ENCODE data around the gene KIF26A. TPM values are rescaled to one million over a fixed set of nuclear protein-coding genes. Genes with fewer than 3 reads are reported as not detected.

KIF26A gene
- total and polyA plus RNA-seq, 8 donors = 0.65 to 21.7 (median 1.5) TPM

GRCh38 chr14:104150136-104151025 is 12.0 kb downstream of the KIF26A start:
- WGBS, 5 donors = 54 to 78% (median 59%) methylated on average over 11 to 19 of the region's 19 CpGs

GRCh38 chr14:104151026-104151381 is 12.6 kb downstream of the KIF26A start:
- intact Hi-C loops (cut with DNase I; ENCODE audit: low total_unique reads) = no loop called here
- no peak for DNase-seq
- Histone ChIP-seq H3K9me3 (no peaks in the 10 kb centered on the region), H3K4me1 (peaks cover 0 to 10% (median 4%) of the 10 kb centered on the region in 4 donors), H3K36me3 (no peaks in the 10 kb centered on the region), H3K27ac (no peak overlapping the region), H3K4me3 (no peak overlapping the region), H3K27me3 (peaks cover 0 to 14% (median 0%) of the 10 kb centered on the region in 3 donors)
- no peak for TF ChIP-seq POLR2A (IDR thresholded peaks at IDR 0.05)
- TF ChIP-seq EP300 (IDR thresholded peaks at IDR 0.05) = no peak
- no peak for TF ChIP-seq CTCF (IDR thresholded peaks at IDR 0.05)
- no peak for TF ChIP-seq POLR2AphosphoS5 (IDR thresholded peaks at IDR 0.05)
- WGBS, 5 donors = 83 to 93% (median 88%) methylated on average over 5 of the region's 5 CpGs

More at GRCh38 chr14:104150136-104151025, 12.0 kb downstream of the KIF26A start:
- no peaks in the 10 kb centered on the region for H3K9me3 ChIP-seq
- no peaks in the 10 kb centered on the region for H3K36me3 ChIP-seq
- intact Hi-C loops (cut with DNase I; ENCODE audit: low total_unique reads) = no loop called here
- H3K27me3 ChIP-seq = peaks cover 0 to 14% (median 0%) of the 10 kb centered on the region in 3 donors
- TF ChIP-seq POLR2AphosphoS5 (IDR thresholded peaks at IDR 0.05) (no peak), EP300 (IDR thresholded peaks at IDR 0.05) (no peak), CTCF (IDR thresholded peaks at IDR 0.05) (no peak), POLR2A (IDR thresholded peaks at IDR 0.05) (no peak)
- peaks cover 0 to 10% (median 4%) of the 10 kb centered on the region in 4 donors for H3K4me1 ChIP-seq
- DNase-seq = peak in 1 of 2 donors; percentile 91
- peak overlapping the region in 1 of 5 donors; percentile 7 for H3K27ac ChIP-seq
- H3K4me3 ChIP-seq = no peak overlapping the region

- Histone ChIP-seq H3K27ac (no peak overlapping the region), H3K36me3 (no peaks in the 10 kb centered on the region), H3K4me1 (peaks cover 0 to 10% (median 4%) of the 10 kb centered on the region in 4 donors), H3K4me3 (no peak overlapping the region), H3K9me3 (no peaks in the 10 kb centered on the region), H3K27me3 (peaks cover 0 to 14% (median 0%) of the 10 kb centered on the region in 3 donors)
- intact Hi-C loops (cut with DNase I; ENCODE audit: low total_unique reads) = no loop called here
- TF ChIP-seq POLR2AphosphoS5 (IDR thresholded peaks at IDR 0.05) (no peak), CTCF (IDR thresholded peaks at IDR 0.05) (no peak), EP300 (IDR thresholded peaks at IDR 0.05) (no peak), POLR2A (IDR thresholded peaks at IDR 0.05) (no peak)
- DNase-seq = no peak
- WGBS, 5 donors = 90 to 93% (median 92%) methylated on average over 30 to 34 of the region's 34 CpGs
Observed at GRCh38 chr14:104151566-104152245, 13.3 kb downstream of the KIF26A start.

- peaks cover 0 to 10% (median 4%) of the 10 kb centered on the region in 4 donors for H3K4me1 ChIP-seq
- 40 to 94% (median 91%) methylated on average over 1 to 14 of the region's 14 CpGs; no CpG with 5 or more reads in 1 of the 5 donors for WGBS, 5 donors
- H3K36me3 ChIP-seq = no peaks in the 10 kb centered on the region
- H3K27me3 ChIP-seq = peaks cover 0 to 14% (median 0%) of the 10 kb centered on the region in 3 donors
- no peak overlapping the region for H3K27ac ChIP-seq
- no peaks in the 10 kb centered on the region for H3K9me3 ChIP-seq
- TF ChIP-seq EP300 (IDR thresholded peaks at IDR 0.05) = no peak
- no peak for TF ChIP-seq CTCF (IDR thresholded peaks at IDR 0.05)
- TF ChIP-seq POLR2A (IDR thresholded peaks at IDR 0.05) = no peak
- TF ChIP-seq POLR2AphosphoS5 (IDR thresholded peaks at IDR 0.05) = no peak
- no peak for DNase-seq
- no peak overlapping the region for H3K4me3 ChIP-seq
- intact Hi-C loops (cut with DNase I; ENCODE audit: low total_unique reads) = no loop called here
Observed at GRCh38 chr14:104152246-104152575, 13.8 kb downstream of the KIF26A start.

Data from stomach (tissue), 9 donors.